ENCODE measurements around the gene ERN1. TPM values are rescaled to one million over a fixed set of nuclear protein-coding genes. Genes with fewer than 3 reads are reported as not detected.

Gene ERN1
- polyA plus RNA-seq, 3 donors = 11.0 to 27.5 (median 13.7) TPM

GRCh38 chr17:64155129-64155528 is 25.2 kb upstream of the ERN1 start:
- WGBS (ENCODE audit: insufficient coverage) = 95% methylated on average over 4 of the region's 7 CpGs
- Mint-ChIP-seq H3K27me3 (ENCODE audit: low read depth in 3 of 3) (no peaks in the 10 kb centered on the region), H3K9me3 (no peaks in the 10 kb centered on the region), H3K27ac (peak overlapping the region in 5 of 7 donors; percentile 15 to 74 (median 40)), H3K4me3 (no peak overlapping the region), H3K36me3 (peaks cover 53 to 62% of the 10 kb centered on the region in 2 donors), H3K4me1 (peaks cover 18% of the 10 kb centered on the region)
- intact Hi-C loops (cut with micrococcal nuclease) = no loop called here
- peak overlapping the region in 1 of 2 donors; percentile 55 for H3K27ac ChIP-seq (ENCODE audit: low read depth in 1 of 2, low read length in 2 of 2)
- H3K36me3 ChIP-seq (replicated peaks in 1 of 2; ENCODE audit: control insufficient read depth in 1 of 2, insufficient read depth in 2 of 2, low read length in 2 of 2) = peaks cover 25 to 86% of the 10 kb centered on the region in 2 donors
- no peak for DNase-seq
- TF ChIP-seq CTCF (IDR thresholded peaks at IDR 0.05) = no peak
- no peak overlapping the region for H3K9ac ChIP-seq (ENCODE audit: insufficient read depth, low read length, poor library complexity, severe bottlenecking)
- H2AFZ ChIP-seq (ENCODE audit: insufficient read depth, low read depth, low read length, poor library complexity, severe bottlenecking) = no peak overlapping the region
- no peaks in the 10 kb centered on the region for H3K9me3 ChIP-seq (replicated peaks in 1 of 2; ENCODE audit: control insufficient read depth in 1 of 2, insufficient read depth in 1 of 2, low read length in 2 of 2)
- H3K4me2 ChIP-seq (replicated peaks; ENCODE audit: extremely low read depth, low read length, poor library complexity, severe bottlenecking) = no peak overlapping the region
- H4K20me1 ChIP-seq (ENCODE audit: insufficient read depth, low read length) = no peaks in the 10 kb centered on the region
- no peaks in the 10 kb centered on the region for H3K79me2 ChIP-seq (ENCODE audit: insufficient read depth, low read length)
- no peaks in the 10 kb centered on the region for H3K27me3 ChIP-seq (ENCODE audit: control insufficient read depth in 2 of 2, insufficient read depth in 2 of 2, low read length in 2 of 2)
- peaks cover 20 to 26% of the 10 kb centered on the region in 2 donors for H3K4me1 ChIP-seq (ENCODE audit: control insufficient read depth in 1 of 2, insufficient read depth in 2 of 2, low read length in 2 of 2)
- H3K4me3 ChIP-seq (replicated peaks in 1 of 3; ENCODE audit: low read depth in 2 of 3, low read length in 3 of 3) = no peak overlapping the region

GRCh38 chr17:64154717-64155116 is 24.8 kb upstream of the ERN1 start:
- Histone ChIP-seq H3K79me2 (ENCODE audit: insufficient read depth, low read length) (no peaks in the 10 kb centered on the region), H2AFZ (ENCODE audit: insufficient read depth, low read depth, low read length, poor library complexity, severe bottlenecking) (no peak overlapping the region), H3K4me3 (replicated peaks in 1 of 3; ENCODE audit: low read depth in 2 of 3, low read length in 3 of 3) (no peak overlapping the region), H3K36me3 (replicated peaks in 1 of 2; ENCODE audit: control insufficient read depth in 1 of 2, insufficient read depth in 2 of 2, low read length in 2 of 2) (peaks cover 25 to 82% of the 10 kb centered on the region in 2 donors), H3K27ac (ENCODE audit: low read depth in 1 of 2, low read length in 2 of 2) (peak overlapping the region; percentile 23 to 55), H3K9ac (ENCODE audit: insufficient read depth, low read length, poor library complexity, severe bottlenecking) (no peak overlapping the region), H3K9me3 (replicated peaks in 1 of 2; ENCODE audit: control insufficient read depth in 1 of 2, insufficient read depth in 1 of 2, low read length in 2 of 2) (no peaks in the 10 kb centered on the region), H3K4me2 (replicated peaks; ENCODE audit: extremely low read depth, low read length, poor library complexity, severe bottlenecking) (no peak overlapping the region), H3K27me3 (ENCODE audit: control insufficient read depth in 2 of 2, insufficient read depth in 2 of 2, low read length in 2 of 2) (no peaks in the 10 kb centered on the region), H4K20me1 (ENCODE audit: insufficient read depth, low read length) (no peaks in the 10 kb centered on the region), H3K4me1 (ENCODE audit: control insufficient read depth in 1 of 2, insufficient read depth in 2 of 2, low read length in 2 of 2) (peaks cover 22 to 28% of the 10 kb centered on the region in 2 donors)
- 90% methylated on average over 9 of the region's 9 CpGs for WGBS (ENCODE audit: insufficient coverage)
- Mint-ChIP-seq H3K36me3 (peaks cover 53 to 66% of the 10 kb centered on the region in 2 donors), H3K27ac (peak overlapping the region in 4 of 7 donors; percentile 33 to 74 (median 39)), H3K27me3 (ENCODE audit: low read depth in 3 of 3) (no peaks in the 10 kb centered on the region), H3K9me3 (no peaks in the 10 kb centered on the region), H3K4me3 (no peak overlapping the region), H3K4me1 (peaks cover 18% of the 10 kb centered on the region)
- intact Hi-C loops (cut with micrococcal nuclease) = loop anchor here in 1 of 2 donors (5.0 kb wide), 1 partner anchor 128 kb away; no protein-coding TSS in a partner anchor
- TF ChIP-seq CTCF (IDR thresholded peaks at IDR 0.05) = no peak
- DNase-seq = no peak
